NCI-H2107 treated with DMSO at 0.1 percent for 48 hours (cell line): Measurements from ENCODE around the gene RIT2.

ENCODE experiments used
- DNase-seq: peaks from one replicate; lab custom pipeline; 2025; ENCODE audit not compliant: unreplicated experiment; lab: John Stamatoyannopoulos, UW

The RIT2 gene

GRCh38 chr18:42706029-42706608 is 409.4 kb downstream of the RIT2 start:
- peak; percentile 31 for DNase-seq
